Fibroblast of pulmonary artery (primary cell): Measurements from ENCODE around the gene LYZ.

Source experiments
- DNase-seq: peaks from one replicate; pipeline ENCODE4 v3.0.0-alpha.2; 2010; ENCODE audit warnings: low read depth
- H3K4me3 ChIP-seq: replicated peaks from 2 replicates; pipeline ENCODE4 v1.5.1; 2011; ENCODE audit warnings: low read depth, mild to moderate bottlenecking, control low read depth, low read length, moderate library complexity
- TF ChIP-seq, protein P1 (sequence below): IDR thresholded peaks from 2 replicates; pipeline ENCODE4 v1.5.1; 2011; ENCODE audit warnings: mild to moderate bottlenecking, control low read depth, low read length, inconsistent platforms; ENCODE audit errors: missing control alignments

Gene LYZ

DNA sequence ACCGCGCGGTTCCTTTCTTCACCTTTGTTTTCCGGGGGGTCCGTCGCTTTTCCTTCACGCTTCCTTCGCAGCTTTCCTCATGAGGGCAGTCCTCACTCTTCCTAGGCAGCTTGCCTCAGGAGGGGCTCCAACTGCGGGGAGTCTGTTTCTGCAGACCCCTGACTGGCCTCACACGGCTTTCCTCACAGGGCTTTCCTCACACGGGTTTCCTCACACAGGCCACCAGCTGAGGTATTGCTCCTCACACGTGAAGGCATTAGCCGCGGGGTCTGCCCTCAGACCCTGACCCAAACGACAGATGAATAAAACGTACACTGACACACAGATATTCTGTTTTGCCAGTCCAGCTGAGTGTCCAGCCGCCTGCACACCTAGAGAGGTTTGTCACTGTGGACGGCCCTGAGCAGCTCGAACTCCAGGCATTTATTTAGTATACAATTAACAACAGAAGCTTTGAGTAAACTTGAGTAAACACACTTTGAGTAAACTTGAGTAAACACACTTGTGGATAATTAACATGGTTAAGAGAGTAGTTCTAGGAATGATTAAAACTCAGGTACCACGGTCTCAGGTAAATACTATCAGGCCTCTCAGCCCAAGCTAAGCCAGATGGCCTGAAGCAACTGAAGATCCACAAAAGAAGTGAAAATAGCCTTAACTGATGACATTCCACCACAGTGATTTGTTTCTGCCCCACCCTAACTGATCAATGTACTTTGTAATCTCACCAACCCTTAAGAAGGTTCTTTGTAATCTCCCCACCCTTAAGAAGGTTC lies 16.1 kb upstream of the LYZ start:
- no peak for DNase-seq

DNA sequence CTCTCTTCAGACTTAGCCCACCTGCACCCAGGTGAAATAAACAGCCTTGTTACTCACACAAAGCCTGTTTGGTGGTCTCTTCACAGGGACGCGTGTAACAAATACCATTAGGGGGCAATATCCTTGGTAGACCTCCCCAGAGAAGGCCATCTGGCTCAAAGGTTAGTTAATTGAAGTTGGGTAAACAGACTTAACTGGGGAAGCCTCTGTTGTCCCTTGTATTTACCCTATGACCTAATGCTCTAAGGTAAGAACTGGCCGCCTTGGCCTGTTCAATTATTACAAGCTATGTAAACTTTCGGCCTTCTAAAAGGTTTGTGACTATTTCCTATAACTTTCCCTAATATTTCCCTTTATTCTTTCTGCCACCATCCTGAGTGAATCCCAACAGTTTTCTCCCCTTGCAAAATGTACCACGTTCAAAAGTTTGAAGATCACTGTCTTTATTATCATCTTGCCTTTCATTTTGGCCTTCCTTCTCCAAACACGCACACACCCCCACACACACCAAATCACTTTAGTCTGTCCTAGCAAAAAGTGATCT lies 15.3 kb upstream of the LYZ start:
- no peak for DNase-seq
- TF ChIP-seq, protein P1, sequence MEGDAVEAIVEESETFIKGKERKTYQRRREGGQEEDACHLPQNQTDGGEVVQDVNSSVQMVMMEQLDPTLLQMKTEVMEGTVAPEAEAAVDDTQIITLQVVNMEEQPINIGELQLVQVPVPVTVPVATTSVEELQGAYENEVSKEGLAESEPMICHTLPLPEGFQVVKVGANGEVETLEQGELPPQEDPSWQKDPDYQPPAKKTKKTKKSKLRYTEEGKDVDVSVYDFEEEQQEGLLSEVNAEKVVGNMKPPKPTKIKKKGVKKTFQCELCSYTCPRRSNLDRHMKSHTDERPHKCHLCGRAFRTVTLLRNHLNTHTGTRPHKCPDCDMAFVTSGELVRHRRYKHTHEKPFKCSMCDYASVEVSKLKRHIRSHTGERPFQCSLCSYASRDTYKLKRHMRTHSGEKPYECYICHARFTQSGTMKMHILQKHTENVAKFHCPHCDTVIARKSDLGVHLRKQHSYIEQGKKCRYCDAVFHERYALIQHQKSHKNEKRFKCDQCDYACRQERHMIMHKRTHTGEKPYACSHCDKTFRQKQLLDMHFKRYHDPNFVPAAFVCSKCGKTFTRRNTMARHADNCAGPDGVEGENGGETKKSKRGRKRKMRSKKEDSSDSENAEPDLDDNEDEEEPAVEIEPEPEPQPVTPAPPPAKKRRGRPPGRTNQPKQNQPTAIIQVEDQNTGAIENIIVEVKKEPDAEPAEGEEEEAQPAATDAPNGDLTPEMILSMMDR: no peak

More for the DNA sequence above, 16.1 kb upstream of the LYZ start:
- TF ChIP-seq, protein P1: no peak
- no peak overlapping the region for H3K4me3 ChIP-seq

DNA sequence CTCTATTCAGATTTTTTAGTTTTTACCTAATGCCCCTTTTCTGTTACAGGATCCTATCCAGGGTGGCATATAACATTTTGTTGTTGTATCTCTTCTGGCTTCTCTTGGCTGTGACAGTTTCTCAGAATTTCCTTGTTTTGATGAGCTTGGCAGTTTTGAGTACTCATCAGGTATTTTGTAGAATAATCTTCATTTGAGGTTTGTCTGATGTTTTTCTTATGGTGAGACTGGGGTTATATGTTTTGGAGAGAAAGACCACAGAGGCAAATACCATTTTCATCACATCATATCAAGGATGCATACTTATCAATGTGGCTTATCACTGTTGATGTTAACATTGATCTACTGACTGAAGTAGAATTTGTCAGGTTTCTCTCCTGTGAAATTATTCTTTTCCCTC lies 14.0 kb upstream of the LYZ start:
- no peak for DNase-seq
- H3K4me3 ChIP-seq: no peak overlapping the region
- TF ChIP-seq, protein P1: no peak

More for the DNA sequence above, 15.3 kb upstream of the LYZ start:
- no peak overlapping the region for H3K4me3 ChIP-seq

DNA sequence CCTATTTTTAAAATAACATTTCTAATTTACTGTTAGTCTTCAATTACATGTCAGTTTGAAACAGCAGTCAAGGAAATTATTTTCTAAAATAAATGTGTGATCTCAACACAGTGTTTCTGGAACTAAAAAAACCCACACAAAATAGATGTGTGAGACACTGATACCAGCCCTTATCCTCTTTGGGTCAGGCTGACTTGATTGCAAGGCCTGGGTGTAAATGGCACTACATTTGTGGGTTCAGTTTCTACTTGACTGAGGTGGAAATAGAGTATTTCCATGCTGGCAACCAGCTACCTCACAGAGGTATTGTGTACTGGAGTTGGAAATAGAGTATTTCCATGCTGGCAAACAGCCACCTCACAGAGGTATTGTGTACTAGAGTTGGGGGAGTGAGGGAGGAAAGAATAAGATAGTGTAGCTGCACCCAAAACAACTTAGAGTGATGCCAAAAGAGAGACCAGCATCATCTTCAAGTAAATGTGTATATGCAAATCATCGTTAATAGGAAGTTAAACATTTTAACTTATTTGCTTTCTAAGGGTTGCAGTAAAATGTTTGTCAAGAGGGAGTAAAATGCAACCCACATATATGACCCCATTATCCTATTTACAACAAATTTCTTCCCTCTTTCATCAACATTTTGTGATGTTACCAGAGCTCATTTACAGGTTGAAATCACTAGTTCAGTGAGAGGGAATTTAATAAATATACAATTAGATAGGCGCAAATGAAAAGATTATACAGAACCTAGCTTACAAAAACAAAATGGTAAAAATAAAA lies 10.7 kb upstream of the LYZ start:
- TF ChIP-seq, protein P1: no peak
- DNase-seq: peak; percentile 16

DNA sequence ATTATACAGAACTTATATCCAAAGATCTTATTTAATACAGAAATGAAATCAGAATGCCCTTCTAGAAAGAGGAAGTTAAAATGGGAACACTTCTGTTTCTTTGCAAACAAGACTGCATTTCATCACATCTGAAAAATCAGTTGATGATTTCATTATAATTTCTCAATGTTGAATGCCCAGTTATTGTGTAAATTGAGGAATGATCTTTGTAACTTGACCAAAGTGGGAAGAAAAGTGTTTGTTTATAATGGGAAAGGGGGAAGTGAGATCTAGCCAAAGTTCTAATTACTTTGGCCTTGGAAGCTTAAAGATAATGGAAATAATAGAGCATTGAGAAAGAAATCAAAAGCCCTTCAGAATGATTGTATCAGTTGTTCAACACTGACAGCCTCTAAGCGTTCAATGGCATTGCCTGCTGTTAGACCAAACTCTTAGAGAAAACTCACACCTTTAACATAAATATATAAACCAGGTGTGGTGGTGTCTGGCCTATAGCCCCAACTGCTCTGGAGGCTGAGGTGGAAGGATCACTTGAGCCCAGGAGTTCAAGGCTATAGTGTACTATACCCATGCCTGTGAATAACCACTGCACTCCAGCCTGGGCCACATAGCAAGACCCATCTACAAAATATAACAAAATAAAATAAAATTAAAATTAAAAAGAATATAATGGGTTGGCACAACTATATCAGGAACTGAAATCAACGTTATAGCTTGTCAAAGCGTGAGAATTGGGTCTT lies 9.9 kb upstream of the LYZ start:
- TF ChIP-seq, protein P1: no peak
- H3K4me3 ChIP-seq: no peak overlapping the region
- peak; percentile 18 for DNase-seq

More for the DNA sequence above, 10.7 kb upstream of the LYZ start:
- no peak overlapping the region for H3K4me3 ChIP-seq

DNA sequence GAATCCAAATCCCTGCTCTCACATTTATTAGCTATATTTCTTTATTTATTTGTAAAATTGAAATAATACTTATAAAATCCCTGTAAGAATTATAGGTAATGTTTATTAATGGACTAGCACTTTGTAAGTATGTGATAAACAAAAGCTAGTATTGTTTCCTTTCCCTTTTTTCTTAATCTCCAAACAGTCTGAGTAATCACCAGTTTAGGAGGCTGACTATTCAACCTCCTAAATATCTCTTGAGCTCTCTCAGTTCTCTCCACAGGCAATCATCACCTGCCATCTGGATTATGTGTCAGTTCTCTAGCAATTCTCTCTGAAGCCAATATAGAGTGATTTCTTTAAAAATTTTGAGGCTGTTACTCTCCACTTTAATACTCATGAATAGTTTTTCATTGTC lies 9.2 kb upstream of the LYZ start:
- no peak for DNase-seq
- H3K4me3 ChIP-seq: no peak overlapping the region
- TF ChIP-seq, protein P1: no peak
